Cerebellar nuclear complex (tissue), 1 donor: ENCODE data around the gene B3GNT7.

Experiments used
- DNase-seq, 2 experiments: peaks; one replicate each; lab custom pipeline; 2025; lab: John Stamatoyannopoulos, UW

The B3GNT7 gene

GRCh38 chr2:231384109-231384435 is 11.4 kb upstream of the B3GNT7 start:
- no peak for DNase-seq

- no peak for DNase-seq
Measured at GRCh38 chr2:231384970-231385369, 10.5 kb upstream of the B3GNT7 start.

- no peak for DNase-seq
Measured at GRCh38 chr2:231385429-231385828, 10.1 kb upstream of the B3GNT7 start.

DNA sequence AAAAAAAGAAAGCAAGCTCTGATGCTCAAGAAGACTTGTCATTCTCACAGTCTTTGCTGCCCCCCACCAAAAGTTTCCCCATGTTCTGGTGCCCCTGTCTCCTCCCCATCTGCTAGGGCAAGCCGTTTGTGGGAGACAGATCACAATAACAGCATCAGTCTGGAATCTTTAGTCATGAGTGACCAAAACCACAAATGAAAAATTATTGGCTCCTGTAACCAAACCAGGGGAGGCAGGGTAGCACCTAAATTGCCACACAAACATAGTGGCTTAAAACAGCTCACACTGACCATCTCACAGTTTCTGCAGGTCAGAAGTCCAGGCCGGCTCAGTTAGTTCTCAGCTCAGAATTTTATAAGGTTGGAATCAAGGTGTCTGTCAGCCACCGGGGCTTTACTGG is 9.1 kb upstream of the B3GNT7 start:
- no peak for DNase-seq

- no peak for DNase-seq
Measured at GRCh38 chr2:231387904-231388724, 7.4 kb upstream of the B3GNT7 start.

- no peak for DNase-seq
Measured at GRCh38 chr2:231388725-231389346, 6.7 kb upstream of the B3GNT7 start.

DNA sequence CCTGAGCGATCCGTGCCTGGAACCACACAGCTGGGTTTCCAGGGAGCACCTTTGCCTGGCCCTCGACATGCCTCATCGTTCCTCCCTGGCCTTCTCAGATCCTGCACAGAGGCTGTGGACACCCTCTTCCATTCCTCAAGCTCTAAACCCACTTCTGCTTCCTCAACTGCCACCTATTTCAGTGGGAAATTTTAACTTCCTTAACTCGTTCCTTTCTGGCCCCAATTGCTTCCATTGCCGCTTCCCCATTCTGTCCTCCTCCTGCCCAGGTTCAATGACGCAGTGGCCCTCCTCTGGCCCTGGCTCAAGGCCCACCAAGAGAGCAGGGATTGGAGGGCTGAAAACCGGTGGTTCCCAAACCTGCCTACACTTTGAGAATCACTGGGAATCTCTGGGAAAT is 4.8 kb upstream of the B3GNT7 start:
- DNase-seq: no peak

GRCh38 chr2:231391981-231392380 is 3.5 kb upstream of the B3GNT7 start:
- DNase-seq: no peak

DNA sequence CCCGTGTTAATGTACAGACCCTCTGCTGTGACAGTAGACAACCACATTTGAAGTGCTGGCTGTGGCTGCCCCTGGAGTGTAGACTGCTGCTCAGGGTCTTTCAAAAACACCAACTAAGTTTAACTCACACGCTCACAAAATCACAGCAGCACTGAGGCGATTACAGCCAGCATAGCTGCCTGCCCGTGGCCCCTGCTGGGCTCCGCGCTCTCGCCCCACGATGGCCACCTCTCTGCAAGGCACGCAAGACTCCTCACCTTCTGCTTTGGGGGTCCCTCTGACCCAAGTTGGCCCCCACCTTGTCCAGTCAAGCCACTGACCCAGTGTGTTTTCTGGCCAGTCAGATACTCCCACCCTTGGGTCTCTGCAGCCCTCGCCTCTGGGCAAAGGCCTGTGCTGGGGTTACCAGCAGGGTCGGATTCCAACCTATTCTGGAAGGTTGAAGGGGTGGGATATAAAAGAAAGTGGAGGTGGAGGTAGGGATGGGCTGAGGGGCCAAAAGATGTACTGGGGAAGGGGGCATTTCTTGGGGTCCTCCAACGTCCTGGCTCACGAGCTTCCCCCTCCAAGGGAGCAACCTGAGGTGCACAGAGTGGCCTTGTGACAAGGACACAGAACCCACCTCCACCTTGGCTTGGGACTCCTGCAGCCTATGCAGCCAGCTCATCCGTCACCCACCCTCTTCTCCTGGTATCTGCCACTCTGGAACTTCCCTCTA is 2.9 kb upstream of the B3GNT7 start:
- no peak for DNase-seq

- no peak for DNase-seq
Measured at GRCh38 chr2:231393149-231394131, 2.1 kb upstream of the B3GNT7 start.

- no peak for DNase-seq
Measured at GRCh38 chr2:231394211-231395141, 1.0 kb upstream of the B3GNT7 start.

- DNase-seq: no peak
Measured at GRCh38 chr2:231396058-231396821, 730 bp downstream of the B3GNT7 start.

DNA sequence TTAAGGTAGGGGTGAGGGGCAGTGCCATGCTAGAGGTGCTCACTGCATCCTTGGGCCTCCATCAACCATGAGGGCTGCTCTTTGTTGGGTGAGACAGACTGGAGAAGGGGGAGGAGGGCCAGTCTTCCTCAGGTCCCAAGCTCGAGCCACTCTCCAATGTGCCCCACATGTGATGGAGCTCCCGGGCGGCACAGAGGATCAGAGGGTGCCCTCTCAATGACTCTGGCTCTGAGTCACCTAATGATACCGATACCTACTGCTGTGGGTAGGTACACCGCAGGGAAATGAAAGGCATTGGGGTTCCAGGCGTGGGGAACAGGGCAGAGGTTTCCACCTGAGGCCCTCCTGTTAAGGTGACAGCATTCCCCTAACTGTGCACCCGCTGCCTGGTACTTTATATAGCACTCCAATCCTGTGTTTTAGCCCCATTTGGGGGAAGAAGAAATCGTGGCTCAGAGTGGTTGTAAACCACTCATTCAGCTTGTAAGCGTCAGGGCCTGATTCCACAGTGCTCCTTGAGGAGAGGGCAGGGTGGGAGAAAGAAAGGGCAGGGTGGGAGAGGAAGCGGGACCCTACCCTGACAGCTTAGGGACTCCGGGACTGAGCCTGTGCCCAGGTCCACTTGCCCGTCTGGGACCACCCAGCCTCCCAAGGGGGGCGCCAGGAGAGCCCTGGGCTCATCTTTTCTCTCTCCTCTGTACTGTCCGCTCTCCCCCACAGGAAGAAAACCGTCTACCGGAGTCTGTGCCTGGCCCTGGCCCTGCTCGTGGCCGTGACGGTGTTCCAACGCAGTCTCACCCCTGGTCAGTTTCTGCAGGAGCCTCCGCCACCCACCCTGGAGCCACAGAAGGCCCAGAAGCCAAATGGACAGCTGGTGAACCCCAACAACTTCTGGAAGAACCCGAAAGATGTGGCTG is 1.8 kb downstream of the B3GNT7 start:
- no peak for DNase-seq

DNA sequence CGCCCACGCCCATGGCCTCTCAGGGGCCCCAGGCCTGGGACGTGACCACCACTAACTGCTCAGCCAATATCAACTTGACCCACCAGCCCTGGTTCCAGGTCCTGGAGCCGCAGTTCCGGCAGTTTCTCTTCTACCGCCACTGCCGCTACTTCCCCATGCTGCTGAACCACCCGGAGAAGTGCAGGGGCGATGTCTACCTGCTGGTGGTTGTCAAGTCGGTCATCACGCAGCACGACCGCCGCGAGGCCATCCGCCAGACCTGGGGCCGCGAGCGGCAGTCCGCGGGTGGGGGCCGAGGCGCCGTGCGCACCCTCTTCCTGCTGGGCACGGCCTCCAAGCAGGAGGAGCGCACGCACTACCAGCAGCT is 2.4 kb downstream of the B3GNT7 start:
- DNase-seq: no peak

GRCh38 chr2:231398585-231398984 is 3.1 kb downstream of the B3GNT7 start:
- no peak for DNase-seq

DNA sequence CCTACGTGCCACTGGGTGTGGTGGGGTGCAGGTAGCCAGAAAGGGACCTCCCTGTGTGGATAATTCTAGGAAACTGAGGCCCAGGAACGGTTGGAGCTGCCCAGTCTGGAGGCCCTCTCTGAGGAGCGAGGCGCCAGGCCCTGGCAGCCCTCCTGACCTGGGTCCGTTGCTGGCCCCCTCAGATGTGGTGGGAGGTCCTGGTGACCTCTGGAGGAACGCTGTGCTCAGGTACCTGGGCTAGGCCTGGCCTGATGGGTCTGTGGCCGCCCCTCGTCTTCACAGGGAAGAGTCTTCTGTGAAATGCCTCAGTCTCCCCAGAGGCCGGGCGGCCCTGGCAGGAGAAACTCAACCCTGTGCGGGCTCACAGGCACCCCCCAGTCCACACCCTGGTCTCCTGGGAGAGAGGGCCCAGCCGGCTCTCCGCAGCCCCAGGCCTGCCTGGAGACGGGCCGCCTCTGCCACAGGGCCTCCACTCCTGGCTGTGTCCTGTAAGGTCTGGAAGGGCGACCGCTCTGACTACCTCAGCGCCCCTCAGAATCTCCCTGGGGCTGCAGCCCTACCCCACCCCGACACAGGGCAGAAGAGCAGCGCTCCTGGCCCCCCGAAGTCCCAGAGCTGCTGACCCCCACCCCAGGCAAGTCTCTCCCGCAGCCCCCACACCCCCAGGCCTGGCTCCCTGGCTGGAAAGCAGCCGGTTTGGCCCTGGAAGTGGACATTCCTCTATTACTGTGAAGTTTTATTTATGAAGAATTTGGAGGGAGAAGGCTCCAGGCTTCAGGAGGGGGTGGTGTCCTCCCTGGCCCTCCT is 3.7 kb downstream of the B3GNT7 start:
- no peak for DNase-seq

DNA sequence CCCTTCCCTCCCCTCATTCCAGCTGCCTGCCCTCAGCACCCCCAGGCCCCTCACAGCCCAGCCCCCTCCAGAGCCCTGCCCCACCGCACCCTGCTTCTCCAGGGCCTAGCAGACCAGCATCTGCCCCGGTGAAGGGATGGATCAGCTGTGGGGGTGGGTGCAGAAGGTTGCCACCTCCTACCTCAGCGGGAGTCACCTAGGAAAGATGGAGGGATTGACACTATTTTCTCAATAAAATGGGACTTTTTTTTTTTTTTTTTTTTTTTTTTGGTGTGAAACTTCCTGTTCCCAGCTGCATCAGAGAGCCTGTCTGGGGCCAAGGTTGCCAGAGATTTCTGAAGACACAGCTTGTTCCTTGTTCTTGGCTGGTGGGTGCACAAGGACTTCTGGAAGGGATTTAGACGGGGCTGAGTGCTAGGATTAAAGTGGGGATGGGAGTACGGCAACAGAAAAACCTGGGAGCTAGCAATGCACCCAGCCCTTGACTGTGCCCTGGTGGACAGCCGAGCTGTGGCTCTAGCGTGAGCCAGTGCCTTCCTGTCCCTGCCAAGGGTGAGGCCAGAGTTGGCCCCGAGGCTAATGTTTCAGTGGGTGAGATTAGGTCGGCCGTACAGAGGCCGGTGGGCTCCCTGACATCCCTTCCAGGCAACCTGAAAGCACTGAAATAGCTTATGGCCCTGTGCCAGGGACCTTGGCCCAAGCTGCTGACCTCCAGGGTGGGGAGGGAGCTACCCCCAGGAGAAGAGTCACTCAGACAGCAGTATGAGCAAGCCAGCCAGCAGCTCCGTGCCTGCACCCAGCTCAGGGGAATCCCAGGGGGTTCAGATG is 4.6 kb downstream of the B3GNT7 start:
- no peak for DNase-seq
